NB4 (cell line): Measurements from ENCODE around the gene CDC7.

Source experiments
- POLR2A ChIP-seq: IDR thresholded peaks from 2 replicates; pipeline ENCODE4 v1.6.1; 2011; ENCODE audit warnings: mild to moderate bottlenecking; ENCODE audit not compliant: insufficient read length; ENCODE audit errors: extremely low read depth
- TF ChIP-seq, protein P1 (sequence below): IDR thresholded peaks from one replicate; pipeline ENCODE4 v1.5.1; 2012; ENCODE audit warnings: low read depth, low read length

- TF ChIP-seq, protein P1, sequence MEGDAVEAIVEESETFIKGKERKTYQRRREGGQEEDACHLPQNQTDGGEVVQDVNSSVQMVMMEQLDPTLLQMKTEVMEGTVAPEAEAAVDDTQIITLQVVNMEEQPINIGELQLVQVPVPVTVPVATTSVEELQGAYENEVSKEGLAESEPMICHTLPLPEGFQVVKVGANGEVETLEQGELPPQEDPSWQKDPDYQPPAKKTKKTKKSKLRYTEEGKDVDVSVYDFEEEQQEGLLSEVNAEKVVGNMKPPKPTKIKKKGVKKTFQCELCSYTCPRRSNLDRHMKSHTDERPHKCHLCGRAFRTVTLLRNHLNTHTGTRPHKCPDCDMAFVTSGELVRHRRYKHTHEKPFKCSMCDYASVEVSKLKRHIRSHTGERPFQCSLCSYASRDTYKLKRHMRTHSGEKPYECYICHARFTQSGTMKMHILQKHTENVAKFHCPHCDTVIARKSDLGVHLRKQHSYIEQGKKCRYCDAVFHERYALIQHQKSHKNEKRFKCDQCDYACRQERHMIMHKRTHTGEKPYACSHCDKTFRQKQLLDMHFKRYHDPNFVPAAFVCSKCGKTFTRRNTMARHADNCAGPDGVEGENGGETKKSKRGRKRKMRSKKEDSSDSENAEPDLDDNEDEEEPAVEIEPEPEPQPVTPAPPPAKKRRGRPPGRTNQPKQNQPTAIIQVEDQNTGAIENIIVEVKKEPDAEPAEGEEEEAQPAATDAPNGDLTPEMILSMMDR, result no peak
- no peak for TF ChIP-seq POLR2A
Observed at GRCh38 chr1:91556556-91556955, 55.9 kb downstream of the CDC7 start.
